Stimulated activated CD4-positive, alpha-beta T cell treated with anti-CD3 and anti-CD28 coated beads, Interleukin-2, amount 100 ng/mL, for 48 hours (primary cell): ENCODE data around the gene PHKB.
"Not testable (repeated sequence)": the region's sequence is repeated elsewhere in the genome, so short reads cannot be mapped to it uniquely, and the experiment has no call there.

Experiments
- DNase-seq, 2 donors: peaks; one replicate each; pipeline ENCODE4 v3.0.0-alpha.2; 2020

PHKB gene

GRCh38 chr16:47470211-47470610 is 9.1 kb downstream of the PHKB start:
- DNase-seq, result no peak

- DNase-seq, result no peak
Measured at GRCh38 chr16:47470810-47471209, 9.7 kb downstream of the PHKB start.

- not testable (repeated sequence) for DNase-seq
Measured at GRCh38 chr16:47473004-47473403, 11.9 kb downstream of the PHKB start.

- DNase-seq, result no peak
Measured at GRCh38 chr16:47473792-47474191, 12.7 kb downstream of the PHKB start.

GRCh38 chr16:47475786-47476185 is 14.7 kb downstream of the PHKB start:
- no peak for DNase-seq

- no peak for DNase-seq
Measured at GRCh38 chr16:47476654-47477345, 15.7 kb downstream of the PHKB start.

GRCh38 chr16:47477679-47478078 is 16.5 kb downstream of the PHKB start:
- no peak for DNase-seq

- no peak for DNase-seq
Measured at GRCh38 chr16:47480410-47480809, 19.3 kb downstream of the PHKB start.

- no peak for DNase-seq
Measured at GRCh38 chr16:47481698-47482374, 20.7 kb downstream of the PHKB start.

GRCh38 chr16:47483616-47484015 is 22.5 kb downstream of the PHKB start:
- no peak for DNase-seq

- no peak for DNase-seq
Measured at GRCh38 chr16:47486856-47487255, 25.7 kb downstream of the PHKB start.

- no peak for DNase-seq
Measured at GRCh38 chr16:47488051-47488450, 26.9 kb downstream of the PHKB start.

- DNase-seq, result no peak
Measured at GRCh38 chr16:47490471-47490870, 29.3 kb downstream of the PHKB start.

GRCh38 chr16:47492036-47492427 is 30.9 kb downstream of the PHKB start:
- no peak for DNase-seq

GRCh38 chr16:47492428-47493377 is 31.6 kb downstream of the PHKB start:
- no peak for DNase-seq

- DNase-seq, result no peak
Measured at GRCh38 chr16:47493381-47494337, 32.5 kb downstream of the PHKB start.

- no peak for DNase-seq
Measured at GRCh38 chr16:47499080-47499699, 38.1 kb downstream of the PHKB start.

GRCh38 chr16:47499700-47500264 is 38.7 kb downstream of the PHKB start:
- DNase-seq, result no peak

GRCh38 chr16:47503936-47504335 is 42.8 kb downstream of the PHKB start:
- no peak for DNase-seq

GRCh38 chr16:47504599-47504998 is 43.5 kb downstream of the PHKB start:
- no peak for DNase-seq

GRCh38 chr16:47506800-47507199 is 45.7 kb downstream of the PHKB start:
- no peak for DNase-seq

GRCh38 chr16:47507701-47508100 is 46.6 kb downstream of the PHKB start:
- no peak for DNase-seq
